ENCODE results near the gene ROPN1B. TPM values are rescaled to one million over a fixed set of nuclear protein-coding genes. Genes with fewer than 3 reads are reported as not detected.

Gene ROPN1B
- total and polyA plus RNA-seq, 8 donors, result 0.13 to 0.31 TPM; not detected in 6

DNA sequence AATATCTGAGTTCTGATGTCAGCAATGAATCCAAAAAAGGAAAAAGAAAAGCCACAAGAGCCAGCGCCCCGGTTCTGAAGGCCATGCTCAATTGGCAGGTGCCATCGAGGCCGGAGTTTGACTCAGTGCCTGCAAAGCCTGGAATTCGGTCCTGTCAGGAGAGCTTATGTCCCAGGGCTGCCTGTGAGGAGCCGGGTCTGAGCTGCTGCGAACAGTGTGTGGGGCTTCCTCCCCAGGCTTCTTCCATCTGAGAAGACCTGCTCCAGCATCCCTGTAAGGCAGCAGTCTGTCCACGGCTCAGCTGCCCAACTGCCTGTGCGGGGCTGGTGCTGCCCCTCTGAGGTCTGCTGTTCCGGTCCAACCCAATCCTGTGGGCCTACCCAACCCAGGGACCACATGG lies 46.1 kb downstream of the ROPN1B start:
- no peak overlapping the region for H3K27ac ChIP-seq
- DNase-seq, result no peak
- no peak overlapping the region for H3K4me3 ChIP-seq
- no peaks in the 10 kb centered on the region for H3K27me3 ChIP-seq
- no peaks in the 10 kb centered on the region for H3K4me1 ChIP-seq
- H3K9me3 ChIP-seq, result no peaks in the 10 kb centered on the region
- no peak for TF ChIP-seq EP300 (IDR thresholded peaks at IDR 0.05)
- no peak for TF ChIP-seq POLR2A (IDR thresholded peaks at IDR 0.05)
- TF ChIP-seq, protein P1, sequence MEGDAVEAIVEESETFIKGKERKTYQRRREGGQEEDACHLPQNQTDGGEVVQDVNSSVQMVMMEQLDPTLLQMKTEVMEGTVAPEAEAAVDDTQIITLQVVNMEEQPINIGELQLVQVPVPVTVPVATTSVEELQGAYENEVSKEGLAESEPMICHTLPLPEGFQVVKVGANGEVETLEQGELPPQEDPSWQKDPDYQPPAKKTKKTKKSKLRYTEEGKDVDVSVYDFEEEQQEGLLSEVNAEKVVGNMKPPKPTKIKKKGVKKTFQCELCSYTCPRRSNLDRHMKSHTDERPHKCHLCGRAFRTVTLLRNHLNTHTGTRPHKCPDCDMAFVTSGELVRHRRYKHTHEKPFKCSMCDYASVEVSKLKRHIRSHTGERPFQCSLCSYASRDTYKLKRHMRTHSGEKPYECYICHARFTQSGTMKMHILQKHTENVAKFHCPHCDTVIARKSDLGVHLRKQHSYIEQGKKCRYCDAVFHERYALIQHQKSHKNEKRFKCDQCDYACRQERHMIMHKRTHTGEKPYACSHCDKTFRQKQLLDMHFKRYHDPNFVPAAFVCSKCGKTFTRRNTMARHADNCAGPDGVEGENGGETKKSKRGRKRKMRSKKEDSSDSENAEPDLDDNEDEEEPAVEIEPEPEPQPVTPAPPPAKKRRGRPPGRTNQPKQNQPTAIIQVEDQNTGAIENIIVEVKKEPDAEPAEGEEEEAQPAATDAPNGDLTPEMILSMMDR (IDR thresholded peaks at IDR 0.05), result no peak
- no peak for TF ChIP-seq POLR2AphosphoS5 (IDR thresholded peaks at IDR 0.05)
- H3K36me3 ChIP-seq, result peaks cover 0 to 82% (median 66%) of the 10 kb centered on the region in 4 donors
- intact Hi-C loops (cut with DNase I; ENCODE audit: low total_unique reads), result no loop called here
- 84 to 90% (median 88%) methylated on average over 10 of the region's 10 CpGs for WGBS, 5 donors

DNA sequence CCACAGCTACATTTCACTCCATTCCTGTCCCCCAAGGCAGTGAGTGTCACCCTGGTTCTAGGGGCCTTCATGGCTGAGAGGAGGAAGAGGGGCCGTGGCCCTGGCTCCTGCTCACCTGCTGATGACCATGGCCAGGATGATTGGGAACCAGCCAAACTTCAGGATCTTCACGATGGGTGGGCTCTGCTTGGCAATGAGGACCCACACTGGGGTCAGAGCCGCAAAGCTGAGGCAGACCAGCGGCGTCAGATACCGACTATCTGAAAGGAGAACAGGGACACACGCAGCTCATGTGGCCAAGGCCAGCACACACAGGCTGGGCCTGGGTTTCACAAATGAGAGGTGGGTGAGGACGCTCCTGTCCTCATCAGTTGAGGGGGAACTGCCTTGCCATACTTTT lies 47.6 kb downstream of the ROPN1B start:
- no peaks in the 10 kb centered on the region for H3K4me1 ChIP-seq
- H3K9me3 ChIP-seq, result no peaks in the 10 kb centered on the region
- TF ChIP-seq, protein P1 (IDR thresholded peaks at IDR 0.05), result no peak
- no peak for TF ChIP-seq POLR2AphosphoS5 (IDR thresholded peaks at IDR 0.05)
- TF ChIP-seq POLR2A (IDR thresholded peaks at IDR 0.05), result no peak
- TF ChIP-seq EP300 (IDR thresholded peaks at IDR 0.05), result no peak
- H3K27ac ChIP-seq, result no peak overlapping the region
- WGBS, 5 donors, result 94 to 97% (median 96%) methylated on average over 7 to 8 of the region's 8 CpGs
- H3K4me3 ChIP-seq, result no peak overlapping the region
- intact Hi-C loops (cut with DNase I; ENCODE audit: low total_unique reads), result no loop called here
- H3K36me3 ChIP-seq, result peaks cover 0 to 75% (median 58%) of the 10 kb centered on the region in 4 donors
- no peak for DNase-seq
- H3K27me3 ChIP-seq, result no peaks in the 10 kb centered on the region

DNA sequence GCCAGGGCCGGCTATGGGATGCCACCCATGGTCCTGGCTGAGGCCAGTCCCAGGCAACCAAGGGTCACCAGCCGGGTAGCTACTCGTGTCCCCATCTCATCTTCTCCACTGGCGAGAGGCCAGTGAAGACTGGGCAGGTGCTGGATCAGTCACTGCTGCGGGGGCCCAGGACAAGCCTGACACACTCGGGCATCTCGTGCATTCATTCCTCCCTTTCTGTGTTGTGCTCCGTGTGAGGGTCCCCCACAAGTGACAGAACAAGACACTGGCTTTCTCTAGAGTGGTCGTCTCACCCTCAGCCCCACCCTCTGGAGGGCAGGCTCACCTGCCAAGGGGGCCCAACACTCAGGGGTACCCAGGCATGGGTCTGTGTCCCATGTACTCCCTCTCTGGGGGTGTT lies 48.4 kb downstream of the ROPN1B start:
- 88 to 96% (median 93%) methylated on average over 8 to 9 of the region's 9 CpGs for WGBS, 5 donors

DNA sequence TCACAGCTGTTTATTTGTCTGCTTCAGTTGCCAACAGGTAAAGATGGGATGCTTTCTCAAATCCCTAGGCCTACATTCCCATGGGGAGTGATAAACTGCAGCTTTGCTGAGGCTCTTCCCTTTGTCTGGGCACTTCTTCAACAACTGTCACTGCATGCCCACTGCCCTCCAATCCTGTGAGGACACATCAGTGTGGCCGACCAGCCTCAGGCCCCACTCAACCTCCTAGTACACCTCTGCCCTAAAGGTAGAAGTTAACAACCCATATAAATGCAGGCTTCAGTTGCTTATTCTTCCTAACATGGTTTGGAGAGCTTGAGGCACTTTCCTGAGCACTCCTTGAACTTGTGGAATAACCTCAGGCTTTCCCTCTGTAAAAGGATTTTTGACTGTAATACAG lies 49.6 kb downstream of the ROPN1B start:
- Histone ChIP-seq H3K9me3 (no peaks in the 10 kb centered on the region), H3K36me3 (peaks cover 0 to 75% (median 57%) of the 10 kb centered on the region in 4 donors), H3K27me3 (no peaks in the 10 kb centered on the region), H3K4me1 (no peaks in the 10 kb centered on the region), H3K4me3 (no peak overlapping the region), H3K27ac (no peak overlapping the region)
- intact Hi-C loops (cut with DNase I; ENCODE audit: low total_unique reads), result no loop called here
- 60 to 97% (median 85%) methylated on average over 1 of the region's 1 CpG for WGBS, 5 donors
- DNase-seq, result no peak
- TF ChIP-seq POLR2AphosphoS5 (IDR thresholded peaks at IDR 0.05), result no peak
- TF ChIP-seq EP300 (IDR thresholded peaks at IDR 0.05), result no peak
- TF ChIP-seq POLR2A (IDR thresholded peaks at IDR 0.05), result no peak

More for the DNA sequence above, 48.4 kb downstream of the ROPN1B start:
- H3K9me3 ChIP-seq, result no peaks in the 10 kb centered on the region
- no peak for DNase-seq
- TF ChIP-seq POLR2A (IDR thresholded peaks at IDR 0.05) (no peak), EP300 (IDR thresholded peaks at IDR 0.05) (no peak), POLR2AphosphoS5 (IDR thresholded peaks at IDR 0.05) (no peak)
- TF ChIP-seq, protein P1 (IDR thresholded peaks at IDR 0.05), result no peak
- H3K36me3 ChIP-seq, result peaks cover 0 to 75% (median 53%) of the 10 kb centered on the region in 4 donors
- intact Hi-C loops (cut with DNase I; ENCODE audit: low total_unique reads), result no loop called here
- H3K4me3 ChIP-seq, result no peak overlapping the region
- no peaks in the 10 kb centered on the region for H3K27me3 ChIP-seq
- H3K4me1 ChIP-seq, result no peaks in the 10 kb centered on the region
- no peak overlapping the region for H3K27ac ChIP-seq

DNA sequence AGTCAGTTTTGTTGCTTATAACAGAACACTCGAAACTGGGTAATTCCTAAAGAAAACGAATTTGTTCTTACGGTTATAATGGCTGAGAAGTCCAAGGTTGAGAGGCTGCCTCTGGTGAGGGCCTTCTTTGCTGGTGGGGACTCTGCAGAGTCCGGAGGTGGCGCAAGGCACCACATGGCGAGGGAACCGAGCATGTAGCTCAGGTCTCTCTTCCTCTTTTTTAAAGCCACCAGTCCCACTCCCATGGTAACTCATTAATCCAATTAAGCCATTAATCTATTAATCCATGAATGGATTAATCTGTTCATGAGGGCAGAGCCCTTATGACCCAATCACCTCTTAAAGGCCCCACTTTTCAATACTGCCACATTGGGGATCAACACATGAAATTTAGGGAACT lies 50.0 kb downstream of the ROPN1B start:
- no peak overlapping the region for H3K27ac ChIP-seq
- no peaks in the 10 kb centered on the region for H3K27me3 ChIP-seq
- no peak for TF ChIP-seq POLR2AphosphoS5 (IDR thresholded peaks at IDR 0.05)
- TF ChIP-seq EP300 (IDR thresholded peaks at IDR 0.05), result no peak
- TF ChIP-seq, protein P1 (IDR thresholded peaks at IDR 0.05), result no peak
- TF ChIP-seq POLR2A (IDR thresholded peaks at IDR 0.05), result no peak
- H3K36me3 ChIP-seq, result peaks cover 0 to 75% (median 55%) of the 10 kb centered on the region in 4 donors
- H3K4me1 ChIP-seq, result no peaks in the 10 kb centered on the region
- H3K4me3 ChIP-seq, result no peak overlapping the region
- whole genome bisulfite sequencing, 5 donors, result 93 to 96% (median 95%) methylated on average over 7 of the region's 7 CpGs
- intact Hi-C loops (cut with DNase I; ENCODE audit: low total_unique reads), result no loop called here
- no peaks in the 10 kb centered on the region for H3K9me3 ChIP-seq
- DNase-seq, result no peak
